ENCODE data around the gene FADS2.

FADS2 gene

DNA sequence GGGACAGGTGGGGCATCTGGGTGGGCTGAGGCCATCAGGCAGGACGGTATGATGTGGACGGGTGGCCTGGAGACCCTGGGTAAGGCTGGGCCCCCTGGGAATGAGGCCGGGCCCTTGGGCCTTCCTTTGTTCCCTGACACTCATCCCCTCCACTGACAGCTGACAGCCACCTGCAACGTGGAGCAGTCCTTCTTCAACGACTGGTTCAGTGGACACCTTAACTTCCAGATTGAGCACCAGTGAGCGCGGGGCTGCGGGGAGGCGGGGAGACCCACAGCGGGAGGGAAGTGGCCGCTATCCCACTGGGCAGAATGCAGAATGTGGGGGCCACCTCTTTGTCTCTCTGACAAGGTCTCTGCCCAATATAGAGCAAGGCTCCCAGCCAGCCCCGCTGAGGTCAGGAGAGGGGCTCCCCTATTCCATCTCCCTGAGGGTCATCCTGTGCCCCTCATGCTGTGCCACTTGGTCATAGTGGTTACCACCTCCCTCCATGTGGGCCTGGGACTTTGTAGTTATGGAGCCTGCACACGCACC is 35.5 kb downstream of the FADS2 start:
- no peak overlapping the region for H3K23ac ChIP-seq (ENCODE audit: low read length)
- no peak overlapping the region for H3K4me3 ChIP-seq (ENCODE audit: low read depth, low read length)
- H3K4me2 ChIP-seq (ENCODE audit: low read length) = no peak overlapping the region
- H3K79me2 ChIP-seq (ENCODE audit: control insufficient read depth, insufficient read depth, low read length, poor library complexity) = no peaks in the 10 kb centered on the region
- no peak overlapping the region for H3K14ac ChIP-seq (ENCODE audit: low read length)
- no peak overlapping the region for H2BK12ac ChIP-seq (ENCODE audit: low read length)
- no peak overlapping the region for H2BK120ac ChIP-seq (ENCODE audit: insufficient read depth, low read length, poor library complexity)
- no peak overlapping the region for H2BK5ac ChIP-seq (ENCODE audit: low read depth, low read length, poor library complexity)
- no peaks in the 10 kb centered on the region for H3K79me1 ChIP-seq (ENCODE audit: low read length)
- no peak overlapping the region for H3K18ac ChIP-seq (ENCODE audit: low read length)
- H3K9ac ChIP-seq (ENCODE audit: low read length) = no peak overlapping the region
- H4K91ac ChIP-seq (ENCODE audit: low read depth, low read length) = no peak overlapping the region
- no peak overlapping the region for H3K27ac ChIP-seq (ENCODE audit: low read depth, low read length)
- no peak overlapping the region for H2AFZ ChIP-seq (ENCODE audit: insufficient read depth, low read length, poor library complexity)
- H3K27me3 ChIP-seq (ENCODE audit: insufficient read depth, low read length) = no peaks in the 10 kb centered on the region
- no peak overlapping the region for H4K8ac ChIP-seq (ENCODE audit: low read depth, low read length)
- H2AK5ac ChIP-seq (ENCODE audit: low read length) = no peak overlapping the region
- no peak for DNase-seq
- peaks cover 73 to 74% of the 10 kb centered on the region in 2 experiments for H3K36me3 ChIP-seq (ENCODE audit: control insufficient read depth in 1 of 2, insufficient read depth in 2 of 2, low read length in 2 of 2)
- no CpG with 5 or more reads among the region's 13 CpGs for WGBS (ENCODE audit: extremely low coverage, insufficient coverage, insufficient read length)
- H3K4me1 ChIP-seq (ENCODE audit: control insufficient read depth in 1 of 2, insufficient read depth in 2 of 2, low read length in 2 of 2) = peaks cover 0 to 4% of the 10 kb centered on the region in 2 experiments
- no peaks in the 10 kb centered on the region for H3K9me3 ChIP-seq (ENCODE audit: insufficient read depth, low read depth, low read length)
- no peak overlapping the region for H4K12ac ChIP-seq (ENCODE audit: low read depth, low read length)
- H3K4ac ChIP-seq (ENCODE audit: low read depth, low read length) = no peak overlapping the region

DNA sequence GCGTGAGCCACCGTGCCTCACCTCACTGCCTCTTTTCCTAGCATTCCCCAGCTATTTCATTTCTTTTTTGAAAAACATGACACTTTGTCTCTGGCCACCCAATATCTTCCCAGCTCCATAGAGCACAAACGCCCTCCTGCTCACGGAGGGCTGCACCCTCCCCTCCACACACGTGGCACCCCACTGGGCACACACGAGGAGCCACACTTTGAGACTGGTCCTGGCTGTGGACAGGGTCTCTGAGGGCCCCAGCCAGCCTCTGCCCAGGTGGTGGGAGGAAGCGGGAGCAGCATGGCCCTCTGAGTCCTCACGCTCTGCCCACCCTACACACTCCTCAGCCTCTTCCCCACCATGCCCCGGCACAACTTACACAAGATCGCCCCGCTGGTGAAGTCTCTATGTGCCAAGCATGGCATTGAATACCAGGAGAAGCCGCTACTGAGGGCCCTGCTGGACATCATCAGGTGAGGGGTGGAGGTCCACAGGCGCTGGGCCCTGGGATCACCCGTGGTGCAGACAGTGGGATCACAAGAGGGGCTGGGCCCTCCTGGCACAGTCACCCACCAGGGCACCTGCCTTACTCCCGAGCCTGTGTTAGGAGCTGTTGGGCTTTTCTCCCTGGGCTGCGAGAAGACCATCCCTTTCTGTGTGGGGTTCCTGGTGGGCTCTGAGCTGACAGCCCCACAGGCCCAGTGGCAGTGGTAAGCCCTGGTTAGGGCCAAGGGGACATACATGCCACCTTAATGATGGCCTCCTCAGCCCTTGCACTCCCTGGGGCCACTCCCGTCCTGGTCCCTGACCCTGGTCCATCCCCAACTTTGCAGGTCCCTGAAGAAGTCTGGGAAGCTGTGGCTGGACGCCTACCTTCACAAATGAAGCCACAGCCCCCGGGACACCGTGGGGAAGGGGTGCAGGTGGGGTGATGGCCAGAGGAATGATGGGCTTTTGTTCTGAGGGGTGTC is 37.0 kb downstream of the FADS2 start:
- Histone ChIP-seq H2AK5ac (ENCODE audit: low read length) (no peak overlapping the region), H2BK12ac (ENCODE audit: low read length) (no peak overlapping the region), H4K91ac (ENCODE audit: low read depth, low read length) (no peak overlapping the region), H3K27me3 (ENCODE audit: insufficient read depth, low read length) (no peaks in the 10 kb centered on the region), H3K27ac (ENCODE audit: low read depth, low read length) (no peak overlapping the region), H3K36me3 (ENCODE audit: control insufficient read depth in 1 of 2, insufficient read depth in 2 of 2, low read length in 2 of 2) (peaks cover 64% of the 10 kb centered on the region in 2 experiments), H2BK120ac (ENCODE audit: insufficient read depth, low read length, poor library complexity) (no peak overlapping the region), H3K14ac (ENCODE audit: low read length) (no peak overlapping the region), H3K79me2 (ENCODE audit: control insufficient read depth, insufficient read depth, low read length, poor library complexity) (no peaks in the 10 kb centered on the region), H3K4ac (ENCODE audit: low read depth, low read length) (no peak overlapping the region), H3K79me1 (ENCODE audit: low read length) (no peaks in the 10 kb centered on the region), H3K23ac (ENCODE audit: low read length) (no peak overlapping the region), H3K4me3 (ENCODE audit: low read depth, low read length) (no peak overlapping the region), H3K4me2 (ENCODE audit: low read length) (no peak overlapping the region), H4K8ac (ENCODE audit: low read depth, low read length) (no peak overlapping the region), H3K9me3 (ENCODE audit: insufficient read depth, low read depth, low read length) (no peaks in the 10 kb centered on the region), H4K12ac (ENCODE audit: low read depth, low read length) (no peak overlapping the region), H3K9ac (ENCODE audit: low read length) (no peak overlapping the region), H2AFZ (ENCODE audit: insufficient read depth, low read length, poor library complexity) (no peak overlapping the region), H3K4me1 (ENCODE audit: control insufficient read depth in 1 of 2, insufficient read depth in 2 of 2, low read length in 2 of 2) (peaks cover 0 to 7% of the 10 kb centered on the region in 2 experiments), H3K18ac (ENCODE audit: low read length) (no peak overlapping the region), H2BK5ac (ENCODE audit: low read depth, low read length, poor library complexity) (no peak overlapping the region)
- DNase-seq = no peak
- no CpG with 5 or more reads among the region's 20 CpGs for WGBS (ENCODE audit: extremely low coverage, insufficient coverage, insufficient read length)

DNA sequence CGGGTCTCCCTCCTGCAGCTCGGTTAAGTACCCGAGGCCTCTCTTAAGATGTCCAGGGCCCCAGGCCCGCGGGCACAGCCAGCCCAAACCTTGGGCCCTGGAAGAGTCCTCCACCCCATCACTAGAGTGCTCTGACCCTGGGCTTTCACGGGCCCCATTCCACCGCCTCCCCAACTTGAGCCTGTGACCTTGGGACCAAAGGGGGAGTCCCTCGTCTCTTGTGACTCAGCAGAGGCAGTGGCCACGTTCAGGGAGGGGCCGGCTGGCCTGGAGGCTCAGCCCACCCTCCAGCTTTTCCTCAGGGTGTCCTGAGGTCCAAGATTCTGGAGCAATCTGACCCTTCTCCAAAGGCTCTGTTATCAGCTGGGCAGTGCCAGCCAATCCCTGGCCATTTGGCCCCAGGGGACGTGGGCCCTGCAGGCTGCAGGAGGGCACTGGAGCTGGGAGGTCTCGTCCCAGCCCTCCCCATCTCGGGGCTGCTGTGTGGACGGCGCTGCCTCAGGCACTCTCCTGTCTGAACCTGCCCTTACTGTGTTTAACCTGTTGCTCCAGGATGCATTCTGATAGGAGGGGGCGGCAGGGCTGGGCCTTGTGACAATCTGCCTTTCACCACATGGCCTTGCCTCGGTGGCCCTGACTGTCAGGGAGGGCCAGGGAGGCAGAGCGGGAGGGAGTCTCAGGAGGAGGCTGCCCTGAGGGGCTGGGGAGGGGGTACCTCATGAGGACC is 38.3 kb downstream of the FADS2 start:
- H2AK5ac ChIP-seq (ENCODE audit: low read length) = no peak overlapping the region
- H3K79me1 ChIP-seq (ENCODE audit: low read length) = no peaks in the 10 kb centered on the region
- no peak overlapping the region for H3K4me2 ChIP-seq (ENCODE audit: low read length)
- no peak overlapping the region for H4K91ac ChIP-seq (ENCODE audit: low read depth, low read length)
- no peaks in the 10 kb centered on the region for H3K79me2 ChIP-seq (ENCODE audit: control insufficient read depth, insufficient read depth, low read length, poor library complexity)
- no peak overlapping the region for H2BK12ac ChIP-seq (ENCODE audit: low read length)
- no peaks in the 10 kb centered on the region for H3K27me3 ChIP-seq (ENCODE audit: insufficient read depth, low read length)
- no peak overlapping the region for H2AFZ ChIP-seq (ENCODE audit: insufficient read depth, low read length, poor library complexity)
- H3K4me1 ChIP-seq (ENCODE audit: control insufficient read depth in 1 of 2, insufficient read depth in 2 of 2, low read length in 2 of 2) = peaks cover 0 to 11% of the 10 kb centered on the region in 2 experiments
- H2BK5ac ChIP-seq (ENCODE audit: low read depth, low read length, poor library complexity) = no peak overlapping the region
- no peak overlapping the region for H3K18ac ChIP-seq (ENCODE audit: low read length)
- no peak overlapping the region for H3K14ac ChIP-seq (ENCODE audit: low read length)
- H3K27ac ChIP-seq (ENCODE audit: low read depth, low read length) = no peak overlapping the region
- no peak overlapping the region for H4K12ac ChIP-seq (ENCODE audit: low read depth, low read length)
- H3K4me3 ChIP-seq (ENCODE audit: low read depth, low read length) = no peak overlapping the region
- H3K4ac ChIP-seq (ENCODE audit: low read depth, low read length) = no peak overlapping the region
- no peak for DNase-seq
- H3K9ac ChIP-seq (ENCODE audit: low read length) = no peak overlapping the region
- no peak overlapping the region for H4K8ac ChIP-seq (ENCODE audit: low read depth, low read length)
- H2BK120ac ChIP-seq (ENCODE audit: insufficient read depth, low read length, poor library complexity) = no peak overlapping the region
- WGBS (ENCODE audit: extremely low coverage, insufficient coverage, insufficient read length) = no CpG with 5 or more reads among the region's 18 CpGs
- no peaks in the 10 kb centered on the region for H3K9me3 ChIP-seq (ENCODE audit: insufficient read depth, low read depth, low read length)
- peaks cover 55% of the 10 kb centered on the region in 2 experiments for H3K36me3 ChIP-seq (ENCODE audit: control insufficient read depth in 1 of 2, insufficient read depth in 2 of 2, low read length in 2 of 2)
- no peak overlapping the region for H3K23ac ChIP-seq (ENCODE audit: low read length)

DNA sequence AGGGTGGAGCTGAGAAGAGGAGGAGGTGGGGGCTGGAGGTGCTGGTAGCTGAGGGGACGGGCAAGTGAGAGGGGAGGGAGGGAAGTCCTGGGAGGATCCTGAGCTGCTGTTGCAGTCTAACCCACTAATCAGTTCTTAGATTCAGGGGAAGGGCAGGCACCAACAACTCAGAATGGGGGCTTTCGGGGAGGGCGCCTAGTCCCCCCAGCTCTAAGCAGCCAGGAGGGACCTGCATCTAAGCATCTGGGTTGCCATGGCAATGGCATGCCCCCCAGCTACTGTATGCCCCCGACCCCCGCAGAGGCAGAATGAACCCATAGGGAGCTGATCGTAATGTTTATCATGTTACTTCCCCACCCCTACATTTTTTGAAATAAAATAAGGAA is 38.9 kb downstream of the FADS2 start:
- Histone ChIP-seq H3K27ac (ENCODE audit: low read depth, low read length) (no peak overlapping the region), H3K36me3 (ENCODE audit: control insufficient read depth in 1 of 2, insufficient read depth in 2 of 2, low read length in 2 of 2) (peaks cover 49 to 50% of the 10 kb centered on the region in 2 experiments), H3K79me1 (ENCODE audit: low read length) (no peaks in the 10 kb centered on the region), H4K91ac (ENCODE audit: low read depth, low read length) (no peak overlapping the region), H3K79me2 (ENCODE audit: control insufficient read depth, insufficient read depth, low read length, poor library complexity) (no peaks in the 10 kb centered on the region), H3K9ac (ENCODE audit: low read length) (no peak overlapping the region), H3K9me3 (ENCODE audit: insufficient read depth, low read depth, low read length) (no peaks in the 10 kb centered on the region), H3K4me1 (ENCODE audit: control insufficient read depth in 1 of 2, insufficient read depth in 2 of 2, low read length in 2 of 2) (peaks cover 0 to 12% of the 10 kb centered on the region in 2 experiments), H4K12ac (ENCODE audit: low read depth, low read length) (no peak overlapping the region), H2BK5ac (ENCODE audit: low read depth, low read length, poor library complexity) (no peak overlapping the region), H3K23ac (ENCODE audit: low read length) (no peak overlapping the region), H4K8ac (ENCODE audit: low read depth, low read length) (no peak overlapping the region), H3K4me3 (ENCODE audit: low read depth, low read length) (no peak overlapping the region), H2BK120ac (ENCODE audit: insufficient read depth, low read length, poor library complexity) (no peak overlapping the region), H2AFZ (ENCODE audit: insufficient read depth, low read length, poor library complexity) (no peak overlapping the region), H3K14ac (ENCODE audit: low read length) (no peak overlapping the region), H3K27me3 (ENCODE audit: insufficient read depth, low read length) (no peaks in the 10 kb centered on the region), H3K18ac (ENCODE audit: low read length) (no peak overlapping the region), H3K4ac (ENCODE audit: low read depth, low read length) (no peak overlapping the region), H3K4me2 (ENCODE audit: low read length) (no peak overlapping the region), H2AK5ac (ENCODE audit: low read length) (no peak overlapping the region), H2BK12ac (ENCODE audit: low read length) (no peak overlapping the region)
- no peak for DNase-seq
- no CpG with 5 or more reads among the region's 6 CpGs for WGBS (ENCODE audit: extremely low coverage, insufficient coverage, insufficient read length)
